Measurements from ENCODE around the gene OCA2. TPM values are rescaled to one million over a fixed set of nuclear protein-coding genes. Genes with fewer than 3 reads are reported as not detected.

The OCA2 gene
- total and polyA plus RNA-seq, 2 of the 8 experiments (the other 6 are each of a cell fraction or from before 2014, with no cell fraction given), result 0.20 TPM

DNA sequence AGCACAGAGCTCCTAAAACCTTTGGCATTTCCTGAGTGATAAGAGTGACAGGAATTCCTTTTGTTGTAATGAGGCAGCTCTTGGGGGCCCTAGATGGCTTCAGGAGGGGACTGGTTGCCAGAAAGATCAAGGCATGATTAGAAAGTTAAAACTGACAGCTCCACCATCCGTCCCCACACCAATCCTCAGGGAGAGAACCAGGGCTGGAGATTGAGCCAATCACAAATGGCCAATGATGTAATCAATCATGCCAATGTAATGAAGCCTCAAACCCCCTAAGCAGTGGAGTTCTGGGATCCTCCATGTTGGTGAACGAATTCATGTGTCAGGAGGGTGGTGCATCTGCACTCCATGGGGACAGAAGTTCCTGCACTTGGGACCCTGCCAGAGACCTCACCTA, 265.1 kb downstream of the OCA2 start (continued):
- no peak for TF ChIP-seq JUN (IDR thresholded peaks at IDR 0.05; ENCODE audit: low read depth, low read length)
- TF ChIP-seq SIN3A (conservative IDR thresholded peaks at IDR 0.05 in 1 of 2, IDR thresholded peaks at IDR 0.05 in 1 of 2; ENCODE audit: low read depth in 1 of 2, low read length in 2 of 2), result no peak
- TF ChIP-seq NRF1 (IDR thresholded peaks at IDR 0.05; ENCODE audit: low read depth, low read length), result no peak
- no peak for TF ChIP-seq HDAC6 (IDR thresholded peaks at IDR 0.05; ENCODE audit: low read depth, low read length)

All from H1 (cell line).